Bronchial epithelial cell (primary cell): Measurements from ENCODE around the gene PGAM4. TPM values are rescaled to one million over a fixed set of nuclear protein-coding genes. Genes with fewer than 3 reads are reported as not detected.
A peak's percentile ranks its signal among the peaks of the same experiment; 100 is the strongest.
"Not testable (repeated sequence)": the region's sequence is repeated elsewhere in the genome, so short reads cannot be mapped to it uniquely, and the experiment has no call there.

ENCODE experiments used
- DNase-seq: peaks from one replicate; pipeline ENCODE4 v3.0.0-alpha.2; 2010; ENCODE audit warnings: low read depth
- FAIRE-seq: peaks from 2 replicates; lab custom pipeline; 2011; peaks lifted over from hg19 to GRCh38; lab: Jason Lieb, UNC
- H3K27me3 ChIP-seq: 2 replicates; pipeline ENCODE4 v1.5.1; 2011; ENCODE audit warnings: low read length; ENCODE audit not compliant: control insufficient read depth, insufficient read depth
- H3K36me3 ChIP-seq: 2 replicates; pipeline ENCODE4 v1.5.1; 2011; ENCODE audit warnings: low read length; ENCODE audit not compliant: control insufficient read depth, insufficient read depth
- H3K4me3 ChIP-seq: 2 replicates; pipeline ENCODE4 v1.5.1; 2011; ENCODE audit warnings: mild to moderate bottlenecking, low read depth, low read length, control low read depth
- CTCF ChIP-seq: IDR thresholded peaks from 2 replicates; pipeline ENCODE4 v1.5.1; 2011; ENCODE audit warnings: mild to moderate bottlenecking, moderate library complexity, low read length, control low read depth, inconsistent platforms; ENCODE audit not compliant: insufficient read depth, severe bottlenecking
- total RNA-seq: library from RNA; depleted of rRNA; stranded (reverse); fragments of >200 nt; gene quantifications from 2 replicates; pipeline ENCODE4 v1.2.1, GENCODE V29; 2014

The PGAM4 gene
- total RNA-seq, 1 donor from 2014 or later, result not detected

- Histone ChIP-seq H3K36me3 (no peaks in the 10 kb centered on the region), H3K4me3 (no peak overlapping the region), H3K27me3 (no peaks in the 10 kb centered on the region)
- TF ChIP-seq CTCF, result no peak
- DNase-seq (peak; percentile 33), FAIRE-seq (no peak)
Observed at GRCh38 chrX:77953302-77953701, 16.1 kb downstream of the PGAM4 start.

- FAIRE-seq (no peak), DNase-seq (no peak)
- no peak for TF ChIP-seq CTCF
- H3K4me3 ChIP-seq, result no peak overlapping the region
- H3K27me3 ChIP-seq, result no peaks in the 10 kb centered on the region
- no peaks in the 10 kb centered on the region for H3K36me3 ChIP-seq
Observed at GRCh38 chrX:77952173-77952572, 17.3 kb downstream of the PGAM4 start.

- no peak for FAIRE-seq
- no peak for DNase-seq
- H3K4me3 ChIP-seq, result no peak overlapping the region
- no peaks in the 10 kb centered on the region for H3K27me3 ChIP-seq
- H3K36me3 ChIP-seq, result no peaks in the 10 kb centered on the region
- TF ChIP-seq CTCF, result no peak
Observed at GRCh38 chrX:77949840-77950239, 19.6 kb downstream of the PGAM4 start.

- H3K36me3 ChIP-seq, result no peaks in the 10 kb centered on the region
- TF ChIP-seq CTCF, result no peak
- no peak for DNase-seq
- H3K27me3 ChIP-seq, result no peaks in the 10 kb centered on the region
- H3K4me3 ChIP-seq, result no peak overlapping the region
- no peak for FAIRE-seq
Observed at GRCh38 chrX:77946571-77946970, 22.9 kb downstream of the PGAM4 start.

GRCh38 chrX:77945910-77946545, 23.4 kb downstream of the PGAM4 start:
- no peak overlapping the region for H3K4me3 ChIP-seq
- no peaks in the 10 kb centered on the region for H3K27me3 ChIP-seq
- TF ChIP-seq CTCF, result no peak
- DNase-seq, result no peak
- no peaks in the 10 kb centered on the region for H3K36me3 ChIP-seq
- FAIRE-seq, result no peak

GRCh38 chrX:77945031-77945430, 24.4 kb downstream of the PGAM4 start:
- H3K4me3 ChIP-seq, DNase-seq, FAIRE-seq, H3K27me3 ChIP-seq, H3K36me3 ChIP-seq: not testable (repeated sequence)
